HAP-1 (cell line): ENCODE data around the gene URB2.

ENCODE experiments used
- DNase-seq, 2 experiments: peaks; one replicate each; pipeline ENCODE4 v3.0.0-alpha.2; 2016 to 2020; ENCODE audit warnings: low spot score in 2 of 2
- H3K27me3 ChIP-seq: fragments of 250-450 bp; sonication (Bioruptor Pico); 2 replicates; pipeline ENCODE4 v1.5.1; 2020; ENCODE audit warnings: low read depth, mild to moderate bottlenecking, moderate library complexity
- H3K36me3 ChIP-seq: fragments of 250-450 bp; sonication (Bioruptor Pico); replicated peaks from 2 replicates; pipeline ENCODE4 v1.5.1; 2020; ENCODE audit warnings: mild to moderate bottlenecking
- H3K4me1 ChIP-seq: fragments of 250-450 bp; sonication (Bioruptor Pico); 2 replicates; pipeline ENCODE4 v1.5.1; 2020; ENCODE audit warnings: mild to moderate bottlenecking
- H3K4me3 ChIP-seq: fragments of 250-450 bp; sonication (Bioruptor Pico); 2 replicates; pipeline ENCODE4 v1.5.1; 2020; ENCODE audit warnings: mild to moderate bottlenecking, moderate library complexity
- H3K9me3 ChIP-seq: fragments of 250-450 bp; sonication (Bioruptor Pico); 2 replicates; pipeline ENCODE4 v1.5.1; 2020; ENCODE audit warnings: mild to moderate bottlenecking, moderate library complexity
- in situ Hi-C: fragments of 300-500 bp; cut with MboI; formaldehyde crosslinking; loops from 3 replicates; pipeline ENCODE4 v1.14.3; 2020; ENCODE audit warnings: low sequenced_read_pairs, inconsistent platforms, mixed read lengths

URB2 gene

GRCh38 chr1:229666585-229666984, 40.5 kb downstream of the URB2 start:
- no peak for DNase-seq
- H3K4me1 ChIP-seq: no peaks in the 10 kb centered on the region
- H3K36me3 ChIP-seq: peaks cover 6% of the 10 kb centered on the region
- in situ Hi-C loops: loop anchor here (25.0 kb wide), 1 partner anchor 646 kb away; no protein-coding TSS in a partner anchor
- no peaks in the 10 kb centered on the region for H3K27me3 ChIP-seq
- no peaks in the 10 kb centered on the region for H3K9me3 ChIP-seq
- no peak overlapping the region for H3K4me3 ChIP-seq

- Histone ChIP-seq H3K4me1 (no peaks in the 10 kb centered on the region), H3K9me3 (no peaks in the 10 kb centered on the region), H3K4me3 (no peak overlapping the region), H3K36me3 (no peaks in the 10 kb centered on the region), H3K27me3 (no peaks in the 10 kb centered on the region)
- in situ Hi-C loops: loop anchor here (25.0 kb wide), 1 partner anchor 643 kb away; no protein-coding TSS in a partner anchor
- no peak for DNase-seq
Measured at GRCh38 chr1:229669333-229669732, 43.3 kb downstream of the URB2 start.

- in situ Hi-C loops: loop anchor here (25.0 kb wide), 1 partner anchor 641 kb away; no protein-coding TSS in a partner anchor
- no peaks in the 10 kb centered on the region for H3K27me3 ChIP-seq
- no peaks in the 10 kb centered on the region for H3K36me3 ChIP-seq
- H3K9me3 ChIP-seq: no peaks in the 10 kb centered on the region
- no peak overlapping the region for H3K4me3 ChIP-seq
- H3K4me1 ChIP-seq: no peaks in the 10 kb centered on the region
- no peak for DNase-seq
Measured at GRCh38 chr1:229671310-229671709, 45.3 kb downstream of the URB2 start.

GRCh38 chr1:229672246-229672645, 46.2 kb downstream of the URB2 start:
- Histone ChIP-seq H3K4me3 (no peak overlapping the region), H3K4me1 (no peaks in the 10 kb centered on the region), H3K27me3 (no peaks in the 10 kb centered on the region), H3K9me3 (no peaks in the 10 kb centered on the region), H3K36me3 (no peaks in the 10 kb centered on the region)
- in situ Hi-C loops: loop anchor here (25.0 kb wide), 1 partner anchor 640 kb away; no protein-coding TSS in a partner anchor
- DNase-seq: no peak

- Histone ChIP-seq H3K27me3 (no peaks in the 10 kb centered on the region), H3K4me3 (no peak overlapping the region), H3K4me1 (no peaks in the 10 kb centered on the region), H3K9me3 (no peaks in the 10 kb centered on the region), H3K36me3 (no peaks in the 10 kb centered on the region)
- no peak for DNase-seq
- in situ Hi-C loops: loop anchor here (25.0 kb wide), 1 partner anchor 638 kb away; no protein-coding TSS in a partner anchor
Measured at GRCh38 chr1:229674042-229674441, 48.0 kb downstream of the URB2 start.

GRCh38 chr1:229675396-229675795, 49.3 kb downstream of the URB2 start:
- Histone ChIP-seq H3K4me3 (no peak overlapping the region), H3K27me3 (no peaks in the 10 kb centered on the region), H3K4me1 (no peaks in the 10 kb centered on the region), H3K36me3 (no peaks in the 10 kb centered on the region), H3K9me3 (no peaks in the 10 kb centered on the region)
- in situ Hi-C loops: no loop called here
- no peak for DNase-seq

GRCh38 chr1:229685149-229685548, 59.1 kb downstream of the URB2 start:
- H3K4me3 ChIP-seq: no peak overlapping the region
- H3K4me1 ChIP-seq: no peaks in the 10 kb centered on the region
- no peak for DNase-seq
- no peaks in the 10 kb centered on the region for H3K9me3 ChIP-seq
- in situ Hi-C loops: no loop called here
- no peaks in the 10 kb centered on the region for H3K27me3 ChIP-seq
- no peaks in the 10 kb centered on the region for H3K36me3 ChIP-seq

- DNase-seq: no peak
- Histone ChIP-seq H3K4me3 (no peak overlapping the region), H3K27me3 (no peaks in the 10 kb centered on the region), H3K9me3 (no peaks in the 10 kb centered on the region), H3K4me1 (no peaks in the 10 kb centered on the region), H3K36me3 (no peaks in the 10 kb centered on the region)
- in situ Hi-C loops: no loop called here
Measured at GRCh38 chr1:229689273-229689672, 63.2 kb downstream of the URB2 start.

GRCh38 chr1:229689904-229690303, 63.9 kb downstream of the URB2 start:
- in situ Hi-C loops: no loop called here
- Histone ChIP-seq H3K9me3 (no peaks in the 10 kb centered on the region), H3K36me3 (no peaks in the 10 kb centered on the region), H3K27me3 (no peaks in the 10 kb centered on the region), H3K4me1 (no peaks in the 10 kb centered on the region), H3K4me3 (no peak overlapping the region)
- no peak for DNase-seq

- Histone ChIP-seq H3K27me3 (no peaks in the 10 kb centered on the region), H3K4me3 (no peak overlapping the region), H3K36me3 (no peaks in the 10 kb centered on the region), H3K4me1 (no peaks in the 10 kb centered on the region), H3K9me3 (no peaks in the 10 kb centered on the region)
- no peak for DNase-seq
- in situ Hi-C loops: no loop called here
Measured at GRCh38 chr1:229690662-229691061, 64.6 kb downstream of the URB2 start.

- DNase-seq: no peak
- Histone ChIP-seq H3K4me3 (no peak overlapping the region), H3K27me3 (no peaks in the 10 kb centered on the region), H3K36me3 (no peaks in the 10 kb centered on the region), H3K9me3 (no peaks in the 10 kb centered on the region), H3K4me1 (no peaks in the 10 kb centered on the region)
- in situ Hi-C loops: no loop called here
Measured at GRCh38 chr1:229691362-229691761, 65.3 kb downstream of the URB2 start.

GRCh38 chr1:229693129-229693900, 67.3 kb downstream of the URB2 start:
- no peaks in the 10 kb centered on the region for H3K9me3 ChIP-seq
- no peaks in the 10 kb centered on the region for H3K36me3 ChIP-seq
- H3K27me3 ChIP-seq: no peaks in the 10 kb centered on the region
- no peak overlapping the region for H3K4me3 ChIP-seq
- in situ Hi-C loops: no loop called here
- no peak for DNase-seq
- no peaks in the 10 kb centered on the region for H3K4me1 ChIP-seq

- no peak for DNase-seq
- Histone ChIP-seq H3K27me3 (no peaks in the 10 kb centered on the region), H3K4me1 (no peaks in the 10 kb centered on the region), H3K36me3 (no peaks in the 10 kb centered on the region), H3K9me3 (no peaks in the 10 kb centered on the region), H3K4me3 (no peak overlapping the region)
- in situ Hi-C loops: no loop called here
Measured at GRCh38 chr1:229694053-229694693, 68.1 kb downstream of the URB2 start.

- H3K27me3 ChIP-seq: no peaks in the 10 kb centered on the region
- no peak for DNase-seq
- in situ Hi-C loops: no loop called here
- H3K9me3 ChIP-seq: no peaks in the 10 kb centered on the region
- no peaks in the 10 kb centered on the region for H3K4me1 ChIP-seq
- no peaks in the 10 kb centered on the region for H3K36me3 ChIP-seq
- no peak overlapping the region for H3K4me3 ChIP-seq
Measured at GRCh38 chr1:229696385-229696784, 70.3 kb downstream of the URB2 start.
